ENCODE measurements around the gene STAT2.
"Not testable (repeated sequence)": the region's sequence is repeated elsewhere in the genome, so short reads cannot be mapped to it uniquely, and the experiment has no call there.

Gene STAT2

GRCh38 chr12:56326126-56326525 is 33.8 kb downstream of the STAT2 start:
- DNase-seq (ENCODE audit: low read depth), result no peak

- no peak for DNase-seq (ENCODE audit: low read depth)
These were observed 35.7 kb downstream of the STAT2 start for GRCh38 chr12:56324206-56324605.

- DNase-seq (ENCODE audit: low read depth), result not testable (repeated sequence)
These were observed 38.3 kb downstream of the STAT2 start for GRCh38 chr12:56321610-56322009.

- no peak for DNase-seq (ENCODE audit: low read depth)
These were observed 38.9 kb downstream of the STAT2 start for GRCh38 chr12:56321027-56321426.

GRCh38 chr12:56317675-56318074 is 42.2 kb downstream of the STAT2 start:
- no peak for DNase-seq (ENCODE audit: low read depth)

- peak; percentile 93 for DNase-seq (ENCODE audit: low read depth)
These were observed 44.1 kb downstream of the STAT2 start, which contains the start of gene CNPY2 for GRCh38 chr12:56315622-56316473. CNPY2 (minus strand) TSS chr12:56315988; CDS start chr12:56315217, 771 bp downstream.

GRCh38 chr12:56315249-56315621 is 44.7 kb downstream of the STAT2 start:
- no peak for DNase-seq (ENCODE audit: low read depth)

- DNase-seq (ENCODE audit: low read depth), result no peak
These were observed 48.9 kb downstream of the STAT2 start for GRCh38 chr12:56311003-56311402.

GRCh38 chr12:56308714-56309113 is 51.2 kb downstream of the STAT2 start:
- no peak for DNase-seq (ENCODE audit: low read depth)

GRCh38 chr12:56307221-56307965 is 52.5 kb downstream of the STAT2 start:
- no peak for DNase-seq (ENCODE audit: low read depth)

GRCh38 chr12:56304872-56305590 is 54.9 kb downstream of the STAT2 start:
- no peak for DNase-seq (ENCODE audit: low read depth)

GRCh38 chr12:56304276-56304675 is 55.6 kb downstream of the STAT2 start:
- no peak for DNase-seq (ENCODE audit: low read depth)

- DNase-seq (ENCODE audit: low read depth), result no peak
These were observed 59.1 kb downstream of the STAT2 start for GRCh38 chr12:56300644-56301464.

- peak; percentile 97 for DNase-seq (ENCODE audit: low read depth)
These were observed 59.9 kb downstream of the STAT2 start, which contains the start of gene CS for GRCh38 chr12:56299853-56300643. CS (minus strand) TSS chr12:56300330; CDS start chr12:56300201, 129 bp downstream.

- no peak for DNase-seq (ENCODE audit: low read depth)
These were observed 60.5 kb downstream of the STAT2 start for GRCh38 chr12:56299308-56299852.

- DNase-seq (ENCODE audit: low read depth), result no peak
These were observed 61.1 kb downstream of the STAT2 start for GRCh38 chr12:56298828-56299227.

GRCh38 chr12:56297400-56297799 is 62.5 kb downstream of the STAT2 start:
- DNase-seq (ENCODE audit: low read depth), result no peak

- DNase-seq (ENCODE audit: low read depth), result no peak
These were observed 63.6 kb downstream of the STAT2 start for GRCh38 chr12:56296295-56296694.

GRCh38 chr12:56293795-56294194 is 66.1 kb downstream of the STAT2 start:
- DNase-seq (ENCODE audit: low read depth), result no peak

All from fibroblast of the conjunctiva (primary cell).